NB4 (cell line): Measurements from ENCODE around the gene INPP1.
"Not testable (repeated sequence)": the region's sequence is repeated elsewhere in the genome, so short reads cannot be mapped to it uniquely, and the experiment has no call there.

ENCODE experiments used
- DNase-seq: peaks from one replicate; pipeline ENCODE4 v3.0.0; 2010; ENCODE audit warnings: low read depth
- H3K4me3 ChIP-seq: one replicate; pipeline ENCODE4 v1.5.1; 2011; ENCODE audit warnings: mild to moderate bottlenecking, low read depth, low read length, moderate library complexity
- MYC ChIP-seq: IDR thresholded peaks from 2 replicates; pipeline ENCODE4 v1.6.1; 2011; ENCODE audit warnings: low read depth, low read length
- POLR2A ChIP-seq: IDR thresholded peaks from 2 replicates; pipeline ENCODE4 v1.6.1; 2011; ENCODE audit warnings: mild to moderate bottlenecking; ENCODE audit not compliant: insufficient read length; ENCODE audit errors: extremely low read depth
- TF ChIP-seq, protein P1 (sequence below): IDR thresholded peaks from one replicate; pipeline ENCODE4 v1.5.1; 2012; ENCODE audit warnings: low read depth, low read length
- TF ChIP-seq, protein P2 (sequence below): IDR thresholded peaks from 2 replicates; pipeline ENCODE4 v1.6.1; 2011; ENCODE audit warnings: low read depth, low read length

INPP1 gene

GRCh38 chr2:190308031-190308430 is 35.4 kb upstream of the INPP1 start:
- no peak overlapping the region for H3K4me3 ChIP-seq
- DNase-seq = no peak
- no peak for TF ChIP-seq MYC

GRCh38 chr2:190311893-190312634 is 31.3 kb upstream of the INPP1 start:
- no peak for DNase-seq
- H3K4me3 ChIP-seq = no peak overlapping the region
- TF ChIP-seq, protein P1, sequence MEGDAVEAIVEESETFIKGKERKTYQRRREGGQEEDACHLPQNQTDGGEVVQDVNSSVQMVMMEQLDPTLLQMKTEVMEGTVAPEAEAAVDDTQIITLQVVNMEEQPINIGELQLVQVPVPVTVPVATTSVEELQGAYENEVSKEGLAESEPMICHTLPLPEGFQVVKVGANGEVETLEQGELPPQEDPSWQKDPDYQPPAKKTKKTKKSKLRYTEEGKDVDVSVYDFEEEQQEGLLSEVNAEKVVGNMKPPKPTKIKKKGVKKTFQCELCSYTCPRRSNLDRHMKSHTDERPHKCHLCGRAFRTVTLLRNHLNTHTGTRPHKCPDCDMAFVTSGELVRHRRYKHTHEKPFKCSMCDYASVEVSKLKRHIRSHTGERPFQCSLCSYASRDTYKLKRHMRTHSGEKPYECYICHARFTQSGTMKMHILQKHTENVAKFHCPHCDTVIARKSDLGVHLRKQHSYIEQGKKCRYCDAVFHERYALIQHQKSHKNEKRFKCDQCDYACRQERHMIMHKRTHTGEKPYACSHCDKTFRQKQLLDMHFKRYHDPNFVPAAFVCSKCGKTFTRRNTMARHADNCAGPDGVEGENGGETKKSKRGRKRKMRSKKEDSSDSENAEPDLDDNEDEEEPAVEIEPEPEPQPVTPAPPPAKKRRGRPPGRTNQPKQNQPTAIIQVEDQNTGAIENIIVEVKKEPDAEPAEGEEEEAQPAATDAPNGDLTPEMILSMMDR = no peak
- TF ChIP-seq, protein P2, sequence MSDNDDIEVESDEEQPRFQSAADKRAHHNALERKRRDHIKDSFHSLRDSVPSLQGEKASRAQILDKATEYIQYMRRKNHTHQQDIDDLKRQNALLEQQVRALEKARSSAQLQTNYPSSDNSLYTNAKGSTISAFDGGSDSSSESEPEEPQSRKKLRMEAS = no peak
- no peak for TF ChIP-seq MYC

DNA sequence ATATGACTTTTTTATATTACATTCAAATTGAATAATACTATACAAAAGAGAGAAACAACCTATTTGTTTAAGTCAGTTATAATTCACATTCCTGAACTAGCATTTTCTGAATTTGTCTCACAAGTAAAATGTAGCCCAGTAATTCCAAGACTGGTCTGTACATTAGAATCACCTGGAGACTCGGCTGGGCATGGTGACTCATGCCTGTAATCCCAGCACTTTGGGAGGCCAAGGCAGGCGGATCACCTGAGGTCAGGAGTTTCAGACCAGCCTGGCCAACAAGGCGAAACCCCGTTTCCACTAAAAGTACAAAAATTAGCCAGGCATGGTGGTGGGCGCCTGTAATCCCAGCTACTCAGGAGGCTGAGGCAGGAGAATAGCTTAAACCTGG is 30.8 kb upstream of the INPP1 start:
- DNase-seq, H3K4me3 ChIP-seq: not testable (repeated sequence)

- DNase-seq = no peak
- TF ChIP-seq, protein P1 = no peak
- TF ChIP-seq, protein P2 = no peak
- TF ChIP-seq MYC (no peak), POLR2A (no peak)
- H3K4me3 ChIP-seq = no peak overlapping the region
These were observed 29.5 kb upstream of the INPP1 start for GRCh38 chr2:190313880-190314279.

DNA sequence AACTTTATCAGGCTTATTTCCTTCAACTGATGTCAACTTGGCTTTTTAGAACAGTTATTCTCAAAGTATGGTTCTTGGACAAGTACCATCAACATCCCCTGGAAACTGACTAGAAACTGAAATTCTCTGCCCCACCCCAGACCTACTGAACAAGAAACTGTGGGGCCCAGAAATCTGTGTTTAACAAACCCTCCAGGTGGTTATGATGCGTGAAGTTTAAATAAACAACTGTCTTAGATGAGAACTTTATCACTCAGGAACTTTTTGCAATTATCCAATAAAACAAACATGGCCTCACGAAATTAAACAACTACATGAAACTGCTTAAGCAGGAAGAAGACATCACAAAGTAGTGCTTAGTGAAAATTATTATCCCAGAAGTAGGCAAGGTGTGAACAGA is 28.1 kb upstream of the INPP1 start:
- H3K4me3 ChIP-seq = no peak overlapping the region
- TF ChIP-seq POLR2A (no peak), MYC (no peak)
- TF ChIP-seq, protein P2 = no peak
- TF ChIP-seq, protein P1 = no peak
- no peak for DNase-seq

DNA sequence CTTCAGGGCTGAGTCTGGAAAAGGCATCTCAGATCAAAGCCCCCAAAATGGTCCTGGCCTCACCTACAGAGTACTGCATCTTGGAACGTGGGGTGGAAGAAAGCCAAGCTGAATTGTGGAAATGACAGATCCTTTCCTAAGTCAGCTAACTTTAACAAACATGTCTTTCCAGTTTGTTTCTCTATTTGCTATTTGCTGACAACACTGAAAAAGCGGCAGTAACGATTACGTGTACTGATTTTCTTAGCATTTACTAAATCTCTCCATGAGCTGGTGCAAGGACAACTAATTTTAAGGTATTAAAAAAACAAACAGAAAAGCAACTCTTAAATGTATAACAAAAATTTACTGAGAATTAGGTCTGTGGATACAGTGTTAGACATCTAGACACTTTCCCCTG is 24.9 kb upstream of the INPP1 start:
- DNase-seq = no peak
- H3K4me3 ChIP-seq = peak overlapping the region; percentile 91
- no peak for TF ChIP-seq MYC

DNA sequence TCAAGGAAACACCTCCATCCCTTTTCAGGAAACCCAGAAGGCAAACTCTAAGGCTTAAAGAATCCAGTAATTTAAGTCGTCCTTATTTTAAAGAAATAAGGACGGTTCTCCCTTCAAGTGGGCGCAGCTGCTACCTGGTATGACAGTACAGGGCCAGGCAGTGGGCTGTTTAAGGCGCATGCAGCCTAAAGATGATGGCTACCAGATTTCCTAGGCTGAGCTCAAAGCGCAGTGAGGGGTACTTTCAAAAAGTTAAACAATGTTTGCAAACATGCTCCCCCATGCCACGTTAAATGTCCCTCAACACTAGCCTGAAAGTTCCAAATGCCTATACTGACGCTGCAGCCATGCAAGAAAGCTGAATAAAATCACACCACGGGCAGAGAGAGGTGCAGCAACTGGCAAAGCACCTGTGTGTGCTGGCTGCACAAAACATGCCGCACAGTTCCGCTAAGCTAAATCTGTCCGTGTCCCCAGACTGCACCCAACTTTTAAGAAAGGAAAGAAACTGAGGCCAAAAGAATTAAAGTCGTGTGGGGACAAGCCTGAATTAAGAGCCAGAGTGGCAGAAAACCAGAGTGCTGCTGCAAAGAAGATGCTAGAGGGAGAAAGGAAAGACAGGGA is 24.3 kb upstream of the INPP1 start:
- H3K4me3 ChIP-seq = peak overlapping the region; percentile 91
- TF ChIP-seq, protein P1 = no peak
- TF ChIP-seq MYC (no peak), POLR2A (no peak)
- TF ChIP-seq, protein P2 = no peak
- no peak for DNase-seq
